Ishikawa (cell line): ENCODE data around the gene BCORL1.

Experiments
- CEBPB ChIP-seq: IDR thresholded peaks from 2 replicates; pipeline ENCODE4 v1.6.1; 2012
- CREB1 ChIP-seq: IDR thresholded peaks from 2 replicates; pipeline ENCODE4 v1.6.1; 2012; ENCODE audit warnings: low read depth
- EP300 ChIP-seq: IDR thresholded peaks from 2 replicates; pipeline ENCODE4 v1.6.1; 2012; ENCODE audit warnings: borderline replicate concordance
- NFIC ChIP-seq: IDR thresholded peaks from 2 replicates; pipeline ENCODE4 v1.6.1; 2012
- RAD21 ChIP-seq: IDR thresholded peaks from 2 replicates; pipeline ENCODE4 v1.6.1; 2012; ENCODE audit warnings: low read depth
- TAF1 ChIP-seq: IDR thresholded peaks from 2 replicates; pipeline ENCODE4 v1.6.1; 2012; ENCODE audit warnings: low read depth, mild to moderate bottlenecking
- TCF12 ChIP-seq: IDR thresholded peaks from 2 replicates; pipeline ENCODE4 v1.6.1; 2012; ENCODE audit warnings: low read depth
- TEAD4 ChIP-seq: IDR thresholded peaks from 2 replicates; pipeline ENCODE4 v1.6.1; 2012
- YY1 ChIP-seq: IDR thresholded peaks from 2 replicates; pipeline ENCODE4 v1.6.1; 2012; ENCODE audit warnings: low read depth
- ZBTB7A ChIP-seq: IDR thresholded peaks from 2 replicates; pipeline ENCODE4 v1.6.1; 2012; ENCODE audit warnings: low read depth
- TF ChIP-seq, protein P1 (sequence below): IDR thresholded peaks from 2 replicates; pipeline ENCODE4 v1.6.1; 2012
- TF ChIP-seq, protein P2 (sequence below): IDR thresholded peaks from 2 replicates; pipeline ENCODE4 v1.6.1; 2012
- TF ChIP-seq, protein P3 (sequence below): IDR thresholded peaks from 2 replicates; pipeline ENCODE4 v1.6.1; 2012; ENCODE audit warnings: low read depth, mild to moderate bottlenecking

DNA sequence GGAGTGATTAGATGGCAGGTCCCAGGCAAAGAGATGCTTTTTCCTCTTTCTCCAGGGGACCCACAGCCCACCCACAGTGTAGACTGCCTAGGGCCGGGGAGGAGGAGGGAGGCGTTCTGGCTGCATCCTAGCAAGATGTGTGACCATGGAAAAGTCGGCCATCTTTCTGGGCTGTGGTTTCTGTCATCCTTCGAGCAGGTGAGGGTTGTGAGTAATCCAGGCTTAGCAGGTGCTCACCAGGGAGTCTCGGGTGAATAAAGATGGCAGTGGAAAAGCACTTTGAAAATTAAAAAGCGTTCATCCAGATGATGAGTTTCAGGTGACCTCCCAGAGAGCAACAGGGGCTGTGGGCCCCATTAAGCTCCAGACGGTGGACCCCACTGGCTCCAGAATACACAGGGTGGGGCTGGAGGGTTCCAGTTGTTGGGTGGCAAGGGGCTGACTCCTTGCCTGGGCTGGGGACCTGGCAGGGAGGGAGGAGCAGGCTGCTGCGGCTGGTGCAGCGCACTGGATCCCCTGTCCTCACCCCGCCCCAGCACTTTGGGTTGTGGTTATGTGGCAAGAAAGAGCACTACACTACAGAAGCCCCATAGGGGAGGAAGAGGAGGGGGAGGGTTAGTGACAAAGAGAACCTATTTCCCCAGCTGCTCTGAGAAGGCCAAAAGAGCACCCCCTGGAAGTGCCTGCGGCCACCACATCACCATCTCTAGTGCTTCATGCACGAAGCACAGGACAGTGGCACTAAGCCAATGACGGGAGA, 104.2 kb downstream of the BCORL1 start:
- TF ChIP-seq TCF12 (no peak), CEBPB (no peak), NFIC (no peak), CREB1 (no peak), RAD21 (no peak), ZBTB7A (no peak), YY1 (no peak), EP300 (no peak), TAF1 (no peak), TEAD4 (no peak)
- TF ChIP-seq, protein P1, sequence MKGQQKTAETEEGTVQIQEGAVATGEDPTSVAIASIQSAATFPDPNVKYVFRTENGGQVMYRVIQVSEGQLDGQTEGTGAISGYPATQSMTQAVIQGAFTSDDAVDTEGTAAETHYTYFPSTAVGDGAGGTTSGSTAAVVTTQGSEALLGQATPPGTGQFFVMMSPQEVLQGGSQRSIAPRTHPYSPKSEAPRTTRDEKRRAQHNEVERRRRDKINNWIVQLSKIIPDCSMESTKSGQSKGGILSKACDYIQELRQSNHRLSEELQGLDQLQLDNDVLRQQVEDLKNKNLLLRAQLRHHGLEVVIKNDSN: no peak
- TF ChIP-seq, protein P2, sequence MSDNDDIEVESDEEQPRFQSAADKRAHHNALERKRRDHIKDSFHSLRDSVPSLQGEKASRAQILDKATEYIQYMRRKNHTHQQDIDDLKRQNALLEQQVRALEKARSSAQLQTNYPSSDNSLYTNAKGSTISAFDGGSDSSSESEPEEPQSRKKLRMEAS: no peak
- TF ChIP-seq, protein P3, sequence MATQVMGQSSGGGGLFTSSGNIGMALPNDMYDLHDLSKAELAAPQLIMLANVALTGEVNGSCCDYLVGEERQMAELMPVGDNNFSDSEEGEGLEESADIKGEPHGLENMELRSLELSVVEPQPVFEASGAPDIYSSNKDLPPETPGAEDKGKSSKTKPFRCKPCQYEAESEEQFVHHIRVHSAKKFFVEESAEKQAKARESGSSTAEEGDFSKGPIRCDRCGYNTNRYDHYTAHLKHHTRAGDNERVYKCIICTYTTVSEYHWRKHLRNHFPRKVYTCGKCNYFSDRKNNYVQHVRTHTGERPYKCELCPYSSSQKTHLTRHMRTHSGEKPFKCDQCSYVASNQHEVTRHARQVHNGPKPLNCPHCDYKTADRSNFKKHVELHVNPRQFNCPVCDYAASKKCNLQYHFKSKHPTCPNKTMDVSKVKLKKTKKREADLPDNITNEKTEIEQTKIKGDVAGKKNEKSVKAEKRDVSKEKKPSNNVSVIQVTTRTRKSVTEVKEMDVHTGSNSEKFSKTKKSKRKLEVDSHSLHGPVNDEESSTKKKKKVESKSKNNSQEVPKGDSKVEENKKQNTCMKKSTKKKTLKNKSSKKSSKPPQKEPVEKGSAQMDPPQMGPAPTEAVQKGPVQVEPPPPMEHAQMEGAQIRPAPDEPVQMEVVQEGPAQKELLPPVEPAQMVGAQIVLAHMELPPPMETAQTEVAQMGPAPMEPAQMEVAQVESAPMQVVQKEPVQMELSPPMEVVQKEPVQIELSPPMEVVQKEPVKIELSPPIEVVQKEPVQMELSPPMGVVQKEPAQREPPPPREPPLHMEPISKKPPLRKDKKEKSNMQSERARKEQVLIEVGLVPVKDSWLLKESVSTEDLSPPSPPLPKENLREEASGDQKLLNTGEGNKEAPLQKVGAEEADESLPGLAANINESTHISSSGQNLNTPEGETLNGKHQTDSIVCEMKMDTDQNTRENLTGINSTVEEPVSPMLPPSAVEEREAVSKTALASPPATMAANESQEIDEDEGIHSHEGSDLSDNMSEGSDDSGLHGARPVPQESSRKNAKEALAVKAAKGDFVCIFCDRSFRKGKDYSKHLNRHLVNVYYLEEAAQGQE: no peak
